GM12892 (cell line): ENCODE data around the gene LRMDA.

ENCODE experiments used
- DNase-seq: peaks from one replicate; pipeline ENCODE4 v3.0.0; 2011; ENCODE audit not compliant: insufficient read length
- FAIRE-seq: peaks from 2 replicates; lab custom pipeline; 2011; peaks lifted over from hg19 to GRCh38; lab: Jason Lieb, UNC
- POLR2A ChIP-seq: IDR thresholded peaks from 2 replicates; pipeline ENCODE4 v1.6.1; 2011; ENCODE audit warnings: low read depth, low read length, control low read depth
- POLR2AphosphoS5 ChIP-seq: IDR thresholded peaks from 2 replicates; pipeline ENCODE4 v1.6.1; 2011; ENCODE audit warnings: low read depth, low read length, control low read depth
- TAF1 ChIP-seq: IDR thresholded peaks from 2 replicates; pipeline ENCODE4 v1.6.1; 2011; ENCODE audit warnings: low read depth, mild to moderate bottlenecking, control low read depth, low read length, borderline replicate concordance

The LRMDA gene

DNA sequence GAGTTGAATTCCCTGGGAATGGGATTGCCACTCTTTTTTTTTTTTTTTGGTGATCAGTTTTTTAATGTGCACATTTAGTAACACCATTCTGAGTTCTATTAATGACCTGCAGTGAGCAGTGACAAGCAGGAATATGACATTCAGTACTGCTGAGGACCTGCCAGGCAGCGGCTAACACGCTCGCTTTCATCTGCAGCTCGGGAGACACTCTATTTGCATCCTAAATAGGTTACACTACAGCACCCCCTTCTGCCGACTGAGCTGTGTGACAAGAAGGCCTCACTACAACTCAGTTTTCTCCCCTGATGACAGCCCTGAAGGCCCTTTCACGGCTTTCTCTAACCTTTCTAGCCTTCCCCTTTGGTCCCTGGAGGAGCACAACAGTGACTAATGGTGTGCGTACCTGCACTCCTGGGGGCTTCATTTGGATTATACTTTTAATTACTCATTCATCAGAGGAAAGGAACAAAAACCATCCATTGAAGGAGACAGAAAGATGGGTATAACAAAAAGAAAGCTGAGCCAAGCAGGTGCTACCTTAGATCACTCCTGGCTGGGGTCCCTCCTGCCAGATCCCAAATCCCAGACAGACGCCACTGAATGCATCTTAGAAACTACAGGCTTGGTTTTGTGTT is 872.4 kb downstream of the LRMDA start:
- DNase-seq (no peak), FAIRE-seq (peak; percentile 14)
- TF ChIP-seq POLR2A (no peak), POLR2AphosphoS5 (no peak), TAF1 (no peak)

DNA sequence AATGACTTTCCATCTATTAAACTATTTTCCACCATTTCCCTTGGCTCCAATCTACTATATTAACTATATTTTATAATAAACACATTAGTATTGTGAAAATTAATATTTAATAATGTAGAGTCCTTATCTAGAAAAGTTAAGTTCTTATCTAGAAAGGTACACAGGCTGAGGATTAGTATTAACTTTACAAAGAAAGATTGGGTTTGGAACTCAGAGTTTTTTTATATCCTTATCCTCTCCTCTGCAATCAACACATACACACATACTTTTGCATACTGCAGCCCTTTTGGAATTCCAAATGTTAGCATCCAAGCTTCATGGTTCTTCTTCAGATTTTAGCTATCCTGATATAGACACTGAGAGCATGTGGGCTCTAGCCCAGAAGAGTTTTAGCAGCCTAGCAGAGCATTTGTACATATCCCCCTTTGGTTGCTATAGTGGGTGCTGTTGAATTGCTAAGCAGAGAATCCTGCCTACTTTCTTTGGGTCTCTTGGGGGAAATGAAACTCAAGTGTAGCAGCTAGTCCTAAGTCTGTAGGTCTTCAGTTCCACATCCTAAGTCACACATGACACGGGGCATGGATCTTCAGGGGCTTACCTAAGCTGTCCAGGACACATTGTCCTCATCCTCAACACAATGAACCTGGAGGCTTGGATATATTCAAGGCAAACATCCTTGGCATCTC is 874.6 kb downstream of the LRMDA start:
- FAIRE-seq (no peak), DNase-seq (no peak)
- TF ChIP-seq POLR2A (no peak), POLR2AphosphoS5 (no peak), TAF1 (no peak)

DNA sequence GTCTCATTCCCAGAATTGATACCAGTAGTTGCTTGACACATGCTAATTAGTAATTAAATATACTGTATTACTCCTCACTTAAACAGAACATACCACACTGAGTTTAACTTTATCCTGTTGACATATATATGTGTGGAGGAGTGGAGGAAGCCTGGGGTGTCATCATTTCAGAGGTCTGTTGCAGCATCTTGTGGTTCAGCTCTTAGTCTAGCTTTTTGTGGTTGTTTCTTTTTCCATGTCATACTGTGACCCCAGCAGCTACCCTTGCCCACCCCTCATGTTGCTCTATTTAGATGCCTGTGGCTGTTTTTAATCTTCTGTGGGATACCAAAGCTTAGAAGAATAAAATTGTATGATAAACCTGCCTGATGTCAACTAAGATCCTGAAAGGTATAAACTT is 875.4 kb downstream of the LRMDA start:
- TF ChIP-seq TAF1 (no peak), POLR2A (no peak), POLR2AphosphoS5 (no peak)
- no peak for DNase-seq
- FAIRE-seq = no peak

DNA sequence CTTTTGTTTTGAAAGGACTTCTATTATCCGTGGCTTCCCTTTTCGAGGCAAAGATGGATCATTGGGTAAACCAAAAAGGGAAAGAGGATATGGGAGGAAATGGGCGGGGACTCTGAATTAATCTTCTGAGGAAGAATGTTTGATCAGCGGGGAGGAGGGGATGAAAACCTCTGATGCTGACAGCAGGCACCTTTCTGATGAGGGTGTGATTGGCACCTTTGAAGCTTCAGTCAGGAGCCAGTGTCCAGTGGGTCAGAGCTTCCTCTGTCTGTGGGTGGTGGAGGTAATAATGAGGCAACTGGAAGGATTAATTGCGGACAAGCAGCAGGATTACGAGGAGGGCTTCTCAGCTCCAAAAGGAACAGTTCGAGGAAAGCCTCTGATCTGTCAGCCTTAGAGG is 877.6 kb downstream of the LRMDA start:
- DNase-seq (no peak), FAIRE-seq (no peak)
- TF ChIP-seq POLR2AphosphoS5 (no peak), POLR2A (no peak), TAF1 (no peak)

DNA sequence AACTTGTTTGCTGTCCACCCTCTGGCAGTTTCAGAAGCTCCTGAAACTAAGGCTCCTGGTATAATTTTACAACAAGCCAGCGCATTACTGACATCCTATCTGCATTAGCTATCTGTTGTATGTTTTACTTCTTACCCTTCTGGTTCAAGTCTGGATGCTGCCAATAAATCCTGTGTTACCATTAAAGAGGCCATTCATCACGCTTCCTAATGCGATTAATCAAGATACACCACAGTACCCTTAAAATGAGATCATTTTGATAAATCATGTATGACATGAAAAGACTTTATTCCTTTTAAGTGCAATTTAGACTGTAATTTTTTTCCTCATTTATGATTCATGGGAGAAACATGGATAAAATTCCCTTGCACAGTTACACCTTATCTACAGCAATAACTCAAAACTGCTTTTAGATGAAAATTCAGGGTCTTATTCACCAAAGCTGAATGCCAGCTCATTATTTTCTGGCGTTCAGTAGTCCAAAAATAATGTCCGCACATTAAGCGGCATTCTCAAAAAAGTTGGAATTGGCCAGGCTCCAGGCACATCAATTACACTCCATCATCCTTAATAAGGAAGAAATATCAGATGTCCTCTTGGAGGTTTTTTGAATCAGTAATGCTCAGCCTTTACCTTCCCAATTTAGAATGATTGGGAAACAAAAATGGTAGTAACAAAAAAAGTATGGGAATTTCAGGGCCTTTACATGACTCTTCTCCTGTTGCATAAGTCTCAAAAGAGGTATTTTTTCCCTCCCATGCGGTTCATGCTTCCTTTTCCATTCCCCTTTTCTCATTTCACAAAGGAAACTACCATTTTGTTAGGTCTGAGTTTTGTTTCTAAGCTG is 878.5 kb downstream of the LRMDA start:
- DNase-seq (no peak), FAIRE-seq (no peak)
- TF ChIP-seq TAF1 (no peak), POLR2AphosphoS5 (no peak)

DNA sequence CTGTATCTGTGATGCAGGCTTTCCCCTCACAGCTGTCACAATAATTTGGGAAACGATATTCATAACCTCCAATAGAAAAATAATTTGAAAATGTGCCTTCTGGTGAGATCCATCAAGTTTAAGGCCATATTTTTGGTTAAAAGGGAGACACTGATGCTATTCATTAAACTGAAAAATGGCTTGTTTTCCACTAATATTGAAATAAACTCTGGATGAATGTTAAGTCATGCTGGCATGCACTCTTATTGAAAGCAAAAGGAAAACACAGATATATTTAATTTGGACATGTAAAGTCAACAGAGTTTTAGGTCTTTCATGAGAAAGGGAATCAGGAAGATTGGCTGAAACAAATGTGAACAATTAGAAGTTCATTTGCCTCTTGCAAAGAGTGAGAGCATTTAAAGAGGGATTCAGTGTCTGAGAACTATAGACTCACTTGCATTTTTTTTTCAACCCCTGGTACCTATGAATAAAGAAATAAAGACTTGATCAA is 879.2 kb downstream of the LRMDA start:
- DNase-seq = no peak
- TF ChIP-seq POLR2AphosphoS5 = no peak
- no peak for TF ChIP-seq POLR2A
- no peak for TF ChIP-seq TAF1
- FAIRE-seq = no peak

DNA sequence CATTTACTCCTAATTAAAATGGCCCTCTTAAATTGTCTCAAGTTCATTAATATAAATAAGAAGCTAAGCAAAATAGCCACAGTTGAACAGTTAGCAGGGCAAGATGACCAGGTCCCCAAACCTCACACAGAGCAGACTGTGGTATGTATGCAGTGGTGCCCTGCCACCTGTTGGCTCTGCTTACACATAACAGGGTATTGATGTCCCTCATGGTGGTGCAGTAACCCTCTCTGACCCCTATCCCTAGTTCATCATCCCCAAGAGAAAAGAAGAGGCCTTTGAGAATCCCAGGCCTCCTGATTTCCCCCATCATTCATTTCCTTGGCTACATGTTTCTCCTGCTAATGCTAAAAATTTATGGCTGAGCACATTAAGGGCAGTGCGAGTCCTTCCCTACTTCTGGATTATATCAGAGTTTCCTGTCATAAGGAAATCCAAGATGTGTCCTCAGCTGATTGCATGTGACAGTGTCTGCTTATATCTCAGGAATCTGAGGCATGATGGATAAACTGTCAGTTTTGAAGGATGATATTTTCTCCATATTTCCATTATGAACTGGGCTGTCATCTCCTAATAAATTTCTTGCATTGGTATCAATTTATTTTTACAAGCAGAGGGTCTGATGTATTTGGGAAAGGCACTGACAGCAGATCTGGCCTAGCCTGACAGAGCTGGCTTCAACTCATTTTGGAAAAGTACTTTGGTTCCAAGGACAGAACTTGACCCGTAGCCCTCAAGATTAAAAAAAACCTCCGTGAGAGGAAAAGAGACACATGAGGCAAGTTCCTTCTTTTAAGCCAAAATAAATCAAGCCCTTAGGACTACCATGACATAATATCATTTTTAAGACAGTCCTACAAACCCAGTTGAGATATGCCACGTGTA is 880.6 kb downstream of the LRMDA start:
- DNase-seq = no peak
- FAIRE-seq = no peak

DNA sequence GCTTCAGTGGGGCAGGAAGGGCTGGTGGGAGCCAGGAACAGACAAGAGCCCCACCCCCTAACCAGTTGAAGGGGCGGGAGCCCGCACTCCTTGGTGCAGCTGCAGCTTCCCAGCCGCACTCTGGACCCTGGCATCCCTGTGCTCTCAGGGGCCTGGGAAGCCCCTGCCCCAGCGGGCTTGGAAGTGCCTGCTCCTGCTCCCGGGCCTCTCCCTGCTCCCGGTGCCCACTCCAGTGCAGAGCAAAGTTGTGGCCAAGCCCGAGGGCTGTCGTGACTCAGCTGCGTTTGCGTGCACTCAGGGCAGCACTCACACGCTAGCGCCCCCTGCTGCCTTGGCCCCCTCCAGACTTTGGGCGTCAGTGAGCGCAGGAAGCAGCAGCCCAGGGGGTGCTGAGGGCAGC is 883.8 kb downstream of the LRMDA start:
- no peak for FAIRE-seq
- TF ChIP-seq POLR2AphosphoS5 (no peak), TAF1 (no peak), POLR2A (no peak)
- no peak for DNase-seq

More for the DNA sequence above, 880.6 kb downstream of the LRMDA start:
- TF ChIP-seq POLR2AphosphoS5 (no peak), POLR2A (no peak), TAF1 (no peak)

DNA sequence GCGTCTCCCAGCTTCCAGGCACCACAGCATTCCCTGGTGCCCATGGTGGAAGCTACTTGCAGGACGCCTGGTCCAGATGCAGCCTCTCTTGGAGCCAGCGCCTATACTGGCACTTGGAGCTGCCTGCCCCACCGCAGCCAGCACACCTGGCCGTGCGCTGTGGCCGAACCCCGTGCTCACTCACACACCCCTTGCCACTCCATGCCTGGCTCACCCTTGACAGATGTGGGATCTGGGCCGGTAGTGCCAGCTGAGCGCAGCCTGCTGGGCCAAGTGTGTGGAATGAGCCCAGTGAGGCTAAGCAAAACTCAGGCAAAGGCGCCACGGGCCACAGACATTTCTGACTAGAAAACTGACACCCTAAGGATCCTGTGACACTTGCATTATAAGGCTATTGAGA is 884.8 kb downstream of the LRMDA start:
- no peak for DNase-seq
- TF ChIP-seq POLR2A = no peak
- no peak for TF ChIP-seq POLR2AphosphoS5
- no peak for TF ChIP-seq TAF1
- FAIRE-seq = no peak

DNA sequence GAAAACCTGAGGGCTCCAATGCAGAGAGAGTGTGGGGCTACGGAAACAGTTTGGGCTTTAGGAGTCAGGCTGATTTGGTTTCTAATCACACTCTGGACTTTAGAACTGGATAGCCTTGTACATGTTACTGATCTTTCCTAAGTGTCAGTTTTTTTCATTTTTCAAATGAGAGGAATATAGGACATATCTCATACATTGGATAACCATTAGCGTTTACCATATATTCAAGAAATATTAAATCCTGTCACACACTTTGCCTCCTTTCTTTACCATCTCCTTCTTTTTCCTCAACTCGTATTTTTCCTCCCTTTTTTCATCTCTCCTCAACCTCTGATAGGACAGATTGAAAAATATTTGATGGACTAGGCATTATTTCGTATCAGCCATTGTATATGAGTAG is 885.7 kb downstream of the LRMDA start:
- DNase-seq (no peak), FAIRE-seq (no peak)
- TF ChIP-seq POLR2AphosphoS5 (no peak), POLR2A (no peak), TAF1 (no peak)

DNA sequence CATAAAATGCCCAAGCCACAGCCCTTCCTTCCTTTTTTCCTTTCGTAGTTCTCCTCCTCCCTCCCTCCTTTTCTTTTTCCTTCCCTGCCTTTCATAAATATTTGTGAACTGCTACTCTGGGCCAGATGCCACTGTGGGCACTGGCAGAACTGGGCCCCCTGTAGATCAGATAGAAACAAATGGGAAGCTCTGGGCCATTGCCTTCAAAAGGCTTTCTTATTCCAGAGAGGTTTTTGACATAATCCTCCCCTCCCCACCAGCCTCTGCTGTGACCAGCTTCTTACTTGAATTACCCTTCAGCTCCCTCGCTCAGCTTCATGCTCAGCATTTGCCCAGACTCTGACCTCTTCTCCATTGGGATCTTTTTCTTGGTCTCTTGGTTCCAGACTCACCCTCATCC is 886.8 kb downstream of the LRMDA start:
- DNase-seq = no peak
- FAIRE-seq = no peak
- TF ChIP-seq POLR2A (no peak), POLR2AphosphoS5 (no peak), TAF1 (no peak)

DNA sequence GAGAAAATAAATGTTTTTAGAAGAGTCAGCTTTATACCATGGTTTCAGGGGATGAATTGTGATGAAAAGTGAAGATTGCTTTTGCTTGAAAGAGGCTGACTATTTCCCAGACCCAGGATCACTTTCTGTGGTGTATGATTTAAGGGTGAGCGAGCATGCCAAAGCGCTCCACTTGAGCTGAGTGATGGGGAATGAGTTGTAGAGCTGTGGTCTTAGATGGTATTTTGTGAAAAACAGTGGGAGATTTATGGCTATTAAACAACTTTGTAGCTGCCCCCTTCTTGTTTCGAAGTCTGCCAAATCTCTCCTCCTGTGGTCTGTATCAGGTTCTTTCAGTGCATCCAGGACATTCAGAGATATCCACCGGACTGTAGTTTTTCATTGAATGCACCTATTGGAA is 888.2 kb downstream of the LRMDA start:
- TF ChIP-seq POLR2A (no peak), TAF1 (no peak), POLR2AphosphoS5 (no peak)
- DNase-seq (no peak), FAIRE-seq (no peak)
